Head of caudate nucleus (tissue), 42 donors: Measurements from ENCODE around the gene HEPACAM.

Experiments used
- DNase-seq, 42 donors: peaks; one replicate each; pipeline versions ENCODE4 v3.0.0 to v3.0.0-alpha.2; 2020 to 2021; ENCODE audit warnings: mixed read lengths in 7 of 42
- intact Hi-C: fragments of 100-400 bp; cut with DNase I; formaldehyde crosslinking; loops from one replicate; pipeline ENCODE4 v1.15.0; 2022

The HEPACAM gene

GRCh38 chr11:124946735-124947141 lies 10.9 kb upstream of the HEPACAM start:
- intact Hi-C loops = no loop called here
- peak; percentile 55 to 95 (median 86) for DNase-seq

- intact Hi-C loops = no loop called here
- no peak for DNase-seq
These were observed 10.0 kb upstream of the HEPACAM start for GRCh38 chr11:124945826-124946225.

GRCh38 chr11:124944565-124944964 lies 8.7 kb upstream of the HEPACAM start:
- no peak for DNase-seq
- intact Hi-C loops = no loop called here

DNA sequence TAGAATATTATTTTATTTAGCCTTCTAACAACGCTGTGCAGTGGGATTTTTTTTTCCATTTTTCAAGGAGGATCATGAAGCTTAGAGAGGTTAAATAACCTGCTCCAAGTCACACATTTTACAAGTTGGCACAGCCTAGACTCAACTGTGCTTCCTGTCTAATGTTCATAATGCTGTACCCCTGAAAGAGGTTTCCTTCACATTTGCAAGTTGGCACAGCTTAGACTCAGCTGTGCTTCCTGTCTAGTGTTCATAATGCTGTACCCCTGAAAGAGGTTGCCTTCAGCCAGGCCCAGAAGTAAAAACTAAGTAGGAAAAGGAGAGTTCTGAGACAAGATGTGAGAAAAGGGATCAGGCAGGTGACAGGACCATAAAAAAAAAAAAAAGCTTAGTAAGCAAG lies 7.9 kb upstream of the HEPACAM start:
- intact Hi-C loops = no loop called here
- DNase-seq = no peak

DNA sequence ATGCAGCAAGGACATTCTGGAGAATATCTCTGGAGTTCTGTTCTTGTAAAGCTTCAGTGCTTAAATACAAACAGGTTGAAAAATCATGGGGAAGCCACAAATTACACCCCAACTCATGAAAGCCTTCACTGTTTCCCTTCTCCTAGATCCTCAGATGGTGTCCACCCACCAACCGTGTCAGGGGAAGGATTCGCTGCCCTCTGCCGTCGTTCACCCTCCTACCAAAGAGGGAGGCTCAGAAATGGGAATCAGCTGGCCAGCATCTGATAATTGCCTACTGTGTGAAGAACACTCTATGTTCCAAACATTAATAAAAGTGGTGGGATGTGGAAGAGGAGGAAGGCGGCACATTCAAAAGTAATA lies 7.4 kb upstream of the HEPACAM start:
- DNase-seq = peak; percentile 54 to 92 (median 82)
- intact Hi-C loops = no loop called here

DNA sequence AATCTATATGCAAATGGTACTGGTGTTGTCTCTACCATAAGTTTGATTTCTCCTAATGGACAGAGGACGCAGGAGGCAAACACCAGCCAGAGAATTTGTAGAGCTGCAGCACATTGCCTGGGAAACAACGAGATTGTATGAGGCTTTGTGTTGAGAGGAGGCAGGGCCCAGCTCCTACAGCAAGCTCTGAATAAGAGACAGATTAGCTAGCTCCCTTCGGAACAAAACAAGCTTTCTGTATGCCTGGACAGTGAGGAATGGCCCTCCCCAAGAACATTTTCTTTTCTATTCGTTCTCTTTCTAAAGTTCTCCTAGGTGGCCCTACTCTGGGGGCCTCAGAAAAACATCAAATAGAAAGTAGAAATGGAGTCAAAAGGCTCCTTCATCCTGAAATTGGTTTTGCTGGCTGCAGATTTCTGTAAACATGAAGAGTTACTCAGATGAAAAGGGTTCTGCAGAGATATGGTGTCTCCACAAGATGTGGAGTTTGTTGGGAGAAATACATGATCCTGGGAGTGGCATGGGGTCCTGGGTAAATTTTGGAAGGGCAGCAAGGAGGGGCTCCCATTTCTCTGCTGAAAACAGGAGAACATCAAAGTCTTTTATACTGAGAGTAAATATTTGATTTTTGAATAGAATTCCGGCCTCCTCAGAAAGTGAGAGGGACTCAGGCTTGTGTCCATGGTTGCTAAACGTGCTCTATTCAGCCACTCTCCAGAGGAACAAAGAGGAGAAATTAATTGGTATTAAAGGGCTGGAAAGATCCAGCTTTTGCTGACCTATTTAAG lies 6.8 kb upstream of the HEPACAM start:
- intact Hi-C loops = no loop called here
- peak in 41 of 42 donors; percentile 30 to 91 (median 75) for DNase-seq

GRCh38 chr11:124941703-124942102 lies 5.9 kb upstream of the HEPACAM start:
- intact Hi-C loops = no loop called here
- DNase-seq = no peak

GRCh38 chr11:124938970-124939369 lies 3.1 kb upstream of the HEPACAM start:
- intact Hi-C loops = no loop called here
- no peak for DNase-seq

DNA sequence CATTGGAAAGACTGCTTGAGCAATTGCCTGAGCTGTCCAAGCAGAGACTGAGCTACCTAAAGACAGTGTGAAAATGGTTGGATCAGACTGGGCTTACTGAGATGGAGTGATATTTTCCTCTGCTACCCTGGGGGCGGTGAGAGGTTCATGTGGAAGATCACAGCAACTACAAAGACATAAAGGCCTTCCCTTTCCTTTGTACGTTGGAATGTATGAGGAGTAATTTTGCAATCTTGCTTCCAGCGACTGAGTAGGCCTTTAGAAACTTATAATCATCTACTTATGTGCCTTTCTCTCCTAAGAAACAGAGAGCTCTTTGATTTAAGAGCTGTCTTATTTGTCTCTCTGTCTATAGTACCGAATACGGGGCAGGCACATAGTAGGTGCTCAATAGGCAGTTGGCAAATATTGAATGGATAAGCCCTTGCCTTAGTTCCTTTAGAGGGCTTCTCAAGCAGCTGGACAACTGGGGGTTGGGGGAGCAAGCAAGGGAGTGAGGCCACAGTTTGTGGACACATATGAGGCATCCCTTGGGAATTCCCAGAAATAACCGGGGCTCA lies 2.4 kb upstream of the HEPACAM start:
- DNase-seq = no peak
- intact Hi-C loops = no loop called here

- no peak for DNase-seq
- intact Hi-C loops = no loop called here
These were observed 1.6 kb upstream of the HEPACAM start for GRCh38 chr11:124937336-124937935.

- intact Hi-C loops = no loop called here
- DNase-seq = no peak
These were observed 842 bp downstream of the HEPACAM start for GRCh38 chr11:124934862-124935547.

- intact Hi-C loops = no loop called here
- DNase-seq = no peak
These were observed 5.0 kb downstream of the HEPACAM start for GRCh38 chr11:124930799-124931198.

DNA sequence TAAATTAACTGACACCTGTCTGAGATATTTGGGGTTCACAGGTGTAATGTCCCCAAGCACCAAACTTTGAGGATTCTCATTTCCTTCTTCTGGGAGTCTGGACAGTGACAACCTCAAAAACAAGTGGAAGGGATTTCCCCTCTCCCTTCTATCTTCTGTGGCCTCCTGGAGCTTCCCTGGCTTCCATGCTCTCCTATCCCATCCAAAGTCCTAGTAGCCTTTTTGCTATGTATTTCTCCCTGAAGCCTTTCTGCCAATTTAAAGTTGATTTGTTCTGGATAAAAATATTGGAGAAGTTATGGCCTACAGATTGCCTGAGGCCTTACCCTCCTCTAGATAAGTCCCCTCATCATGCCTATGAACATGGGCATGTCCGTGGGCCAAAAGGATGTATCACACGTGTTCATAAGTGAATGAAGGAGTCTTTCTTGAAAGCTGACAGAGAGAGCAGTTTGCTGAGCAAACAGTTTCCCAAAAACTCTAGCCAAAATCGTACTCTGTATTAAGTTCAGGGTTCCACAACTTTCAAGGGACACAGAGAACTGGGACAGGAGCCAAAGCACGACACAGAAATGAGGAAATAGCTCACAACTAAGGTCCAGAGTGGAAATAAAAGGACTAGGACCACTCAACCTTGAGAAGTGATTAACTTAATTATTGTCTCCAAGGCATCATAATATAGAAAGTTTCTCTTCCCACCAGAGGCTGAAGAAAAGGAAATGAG lies 6.7 kb downstream of the HEPACAM start:
- intact Hi-C loops = no loop called here
- DNase-seq = peak in 8 of 42 donors; percentile 20 to 72 (median 50)

- DNase-seq = peak in 1 of 42 donors; percentile 30
- intact Hi-C loops = no loop called here
These were observed 12.6 kb downstream of the HEPACAM start for GRCh38 chr11:124923296-124923695.

- intact Hi-C loops = no loop called here
- DNase-seq = peak in 1 of 42 donors; percentile 14
These were observed 13.0 kb downstream of the HEPACAM start for GRCh38 chr11:124922831-124923230.

- DNase-seq = peak in 30 of 42 donors; percentile 43 to 79 (median 59)
- intact Hi-C loops = no loop called here
These were observed 14.8 kb downstream of the HEPACAM start for GRCh38 chr11:124920870-124921609.

DNA sequence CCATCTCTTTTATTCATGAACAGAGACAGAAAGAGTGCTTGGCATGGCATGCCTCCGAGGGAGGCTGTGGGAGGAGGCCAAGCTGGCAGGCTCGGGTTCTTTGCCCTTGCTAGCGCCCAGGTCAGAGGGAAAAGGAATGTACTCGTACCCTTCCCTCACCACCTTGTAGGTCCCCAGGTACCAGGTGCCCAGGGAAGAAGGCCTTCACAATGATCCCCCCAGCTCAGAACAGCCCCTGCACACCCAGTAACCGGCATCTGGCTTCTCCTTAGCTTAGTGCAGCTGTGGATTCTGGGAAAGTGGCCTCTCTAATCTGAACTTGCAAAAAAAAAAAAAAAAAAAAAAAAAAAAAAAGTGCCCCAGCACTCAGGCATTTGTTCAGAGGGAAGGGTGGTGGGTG lies 15.5 kb downstream of the HEPACAM start:
- peak in 2 of 42 donors; percentile 11 to 43 for DNase-seq
- intact Hi-C loops = no loop called here

- intact Hi-C loops = no loop called here
- peak in 2 of 42 donors; percentile 56 to 73 for DNase-seq
These were observed 15.9 kb downstream of the HEPACAM start for GRCh38 chr11:124919898-124920297.

- no peak for DNase-seq
- intact Hi-C loops = no loop called here
These were observed 16.9 kb downstream of the HEPACAM start, which contains the start of gene HEPN1 for GRCh38 chr11:124918950-124919349. Gene HEPN1, plus strand, starts transcription at chr11:124919250.
